Measurements from ENCODE around the gene NUDT1. TPM values are rescaled to one million over a fixed set of nuclear protein-coding genes. Genes with fewer than 3 reads are reported as not detected.

NUDT1 gene
- total RNA-seq, 4 donors from 2014 or later, result 12.9 to 37.6 (median 26.6) TPM

DNA sequence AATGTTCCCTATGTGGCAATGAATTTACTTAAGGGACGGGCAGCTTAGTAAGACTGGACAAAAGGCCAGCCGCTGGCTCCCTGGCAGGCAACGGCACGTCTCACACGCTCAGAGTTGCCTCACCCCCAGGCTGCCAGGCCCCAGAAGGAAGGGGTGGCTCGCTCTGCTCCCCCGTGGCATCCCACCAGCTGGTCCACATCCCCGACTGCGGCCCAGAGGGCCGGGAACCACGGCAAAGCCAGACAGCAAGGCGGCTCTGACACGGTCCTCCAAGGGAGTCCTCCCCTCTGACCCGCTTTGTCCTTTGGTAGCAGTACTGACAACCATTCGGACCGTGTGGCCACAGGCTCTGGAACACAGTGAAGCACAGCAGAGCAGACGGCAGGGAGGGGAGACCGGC, 34.1 kb downstream of the NUDT1 start:
- peaks cover 0 to 13% (median 0%) of the 10 kb centered on the region in 4 donors for H3K4me1 ChIP-seq
- no peak overlapping the region for H3K4me3 ChIP-seq
- no peaks in the 10 kb centered on the region for H3K9me3 ChIP-seq
- no peak for TF ChIP-seq POLR2A (IDR thresholded peaks at IDR 0.05)
- H3K27me3 ChIP-seq, result no peaks in the 10 kb centered on the region
- WGBS, 2 donors, result 81% methylated on average over 12 to 16 of the region's 18 CpGs
- no peak for DNase-seq (ENCODE audit: low spot score in 2 of 2)
- H3K36me3 ChIP-seq, result peaks cover 0 to 58% (median 25%) of the 10 kb centered on the region in 3 donors
- no peak overlapping the region for H3K27ac ChIP-seq

DNA sequence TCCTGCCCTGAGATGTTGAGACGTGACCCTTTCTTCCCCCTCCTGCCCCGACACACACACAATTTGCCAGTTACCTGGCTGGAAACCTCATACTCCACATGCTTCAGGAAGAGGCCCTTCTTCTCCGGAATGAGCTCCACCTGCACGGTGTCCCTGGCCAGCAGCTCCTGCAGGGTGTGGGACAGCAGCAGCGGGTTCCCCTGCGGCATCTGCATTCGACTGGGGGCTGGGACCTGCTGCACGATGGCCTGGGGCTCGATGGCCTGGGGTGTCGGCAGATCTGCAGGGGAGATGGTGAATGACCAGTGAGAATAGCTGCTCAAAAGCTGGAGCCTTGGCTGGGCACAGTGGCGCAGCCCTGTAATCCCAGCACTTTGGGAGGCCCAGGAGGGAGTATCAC, 36.0 kb downstream of the NUDT1 start:
- Histone ChIP-seq H3K27me3 (no peaks in the 10 kb centered on the region), H3K4me1 (peaks cover 0 to 25% (median 0%) of the 10 kb centered on the region in 4 donors), H3K9me3 (no peaks in the 10 kb centered on the region), H3K27ac (no peak overlapping the region), H3K36me3 (peaks cover 0 to 46% (median 18%) of the 10 kb centered on the region in 3 donors), H3K4me3 (no peak overlapping the region)
- 92 to 96% methylated on average over 9 to 11 of the region's 11 CpGs for WGBS, 2 donors
- no peak for DNase-seq (ENCODE audit: low spot score in 2 of 2)
- TF ChIP-seq EP300 (IDR thresholded peaks at IDR 0.05) (no peak), POLR2A (IDR thresholded peaks at IDR 0.05) (no peak)
- TF ChIP-seq, protein P1, sequence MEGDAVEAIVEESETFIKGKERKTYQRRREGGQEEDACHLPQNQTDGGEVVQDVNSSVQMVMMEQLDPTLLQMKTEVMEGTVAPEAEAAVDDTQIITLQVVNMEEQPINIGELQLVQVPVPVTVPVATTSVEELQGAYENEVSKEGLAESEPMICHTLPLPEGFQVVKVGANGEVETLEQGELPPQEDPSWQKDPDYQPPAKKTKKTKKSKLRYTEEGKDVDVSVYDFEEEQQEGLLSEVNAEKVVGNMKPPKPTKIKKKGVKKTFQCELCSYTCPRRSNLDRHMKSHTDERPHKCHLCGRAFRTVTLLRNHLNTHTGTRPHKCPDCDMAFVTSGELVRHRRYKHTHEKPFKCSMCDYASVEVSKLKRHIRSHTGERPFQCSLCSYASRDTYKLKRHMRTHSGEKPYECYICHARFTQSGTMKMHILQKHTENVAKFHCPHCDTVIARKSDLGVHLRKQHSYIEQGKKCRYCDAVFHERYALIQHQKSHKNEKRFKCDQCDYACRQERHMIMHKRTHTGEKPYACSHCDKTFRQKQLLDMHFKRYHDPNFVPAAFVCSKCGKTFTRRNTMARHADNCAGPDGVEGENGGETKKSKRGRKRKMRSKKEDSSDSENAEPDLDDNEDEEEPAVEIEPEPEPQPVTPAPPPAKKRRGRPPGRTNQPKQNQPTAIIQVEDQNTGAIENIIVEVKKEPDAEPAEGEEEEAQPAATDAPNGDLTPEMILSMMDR (IDR thresholded peaks at IDR 0.05), result no peak

DNA sequence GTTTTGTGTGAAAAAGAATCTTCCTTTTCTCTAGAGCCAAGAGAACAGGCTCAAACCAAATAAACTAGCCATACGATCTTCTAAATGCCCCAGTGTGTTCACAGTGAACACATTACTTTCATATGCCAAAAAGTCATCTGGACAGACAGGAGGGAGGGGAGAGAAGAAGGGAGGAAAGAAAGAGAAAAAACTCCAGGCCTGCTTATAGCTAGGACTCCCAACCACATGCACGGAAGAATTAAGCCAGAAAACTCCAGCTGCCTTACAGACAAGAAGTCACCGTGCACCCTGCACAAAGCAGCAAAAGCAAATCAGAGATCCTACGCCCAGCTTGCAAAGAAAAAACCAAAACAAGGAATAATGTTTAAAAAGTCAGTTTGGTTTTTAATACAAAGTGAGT, 37.9 kb downstream of the NUDT1 start:
- Histone ChIP-seq H3K4me1 (peaks cover 0 to 25% (median 0%) of the 10 kb centered on the region in 4 donors), H3K27ac (peak overlapping the region in 1 of 4 donors; percentile 14), H3K36me3 (peaks cover 0 to 28% (median 8%) of the 10 kb centered on the region in 3 donors), H3K27me3 (no peaks in the 10 kb centered on the region), H3K9me3 (no peaks in the 10 kb centered on the region), H3K4me3 (no peak overlapping the region)
- DNase-seq (ENCODE audit: low spot score in 2 of 2), result no peak
- 31 to 36% methylated on average over 4 of the region's 4 CpGs for WGBS, 2 donors
- TF ChIP-seq POLR2A (IDR thresholded peaks at IDR 0.05) (no peak), EP300 (IDR thresholded peaks at IDR 0.05) (no peak)
- TF ChIP-seq, protein P1 (IDR thresholded peaks at IDR 0.05), result no peak

DNA sequence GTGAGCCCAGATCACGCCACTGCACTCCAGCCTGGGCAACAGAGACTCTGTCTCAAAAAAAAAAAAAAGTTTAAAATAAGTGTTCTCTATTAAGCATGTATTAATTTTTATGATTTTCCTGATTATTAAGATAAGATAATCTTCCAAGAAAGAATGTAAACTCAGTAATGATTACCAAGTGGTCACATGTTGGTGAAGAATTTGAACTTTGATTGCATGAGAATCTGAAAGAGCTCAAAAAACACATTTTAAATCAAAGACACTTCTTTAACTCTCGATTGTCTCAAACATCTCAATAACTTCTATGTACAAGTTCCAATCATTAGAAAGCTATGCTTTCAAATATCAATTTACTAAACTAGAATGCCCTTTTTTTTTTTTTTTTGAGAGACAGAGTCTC, 38.4 kb downstream of the NUDT1 start:
- peaks cover 0 to 22% (median 6%) of the 10 kb centered on the region in 3 donors for H3K36me3 ChIP-seq
- no peaks in the 10 kb centered on the region for H3K27me3 ChIP-seq
- TF ChIP-seq POLR2A (IDR thresholded peaks at IDR 0.05), result no peak
- TF ChIP-seq, protein P1 (IDR thresholded peaks at IDR 0.05), result no peak
- WGBS, 2 donors, result 57 to 58% methylated on average over 2 of the region's 2 CpGs
- no peak overlapping the region for H3K27ac ChIP-seq
- DNase-seq (ENCODE audit: low spot score in 2 of 2), result no peak
- H3K4me1 ChIP-seq, result peaks cover 0 to 25% (median 0%) of the 10 kb centered on the region in 4 donors
- H3K4me3 ChIP-seq, result no peak overlapping the region
- no peaks in the 10 kb centered on the region for H3K9me3 ChIP-seq

DNA sequence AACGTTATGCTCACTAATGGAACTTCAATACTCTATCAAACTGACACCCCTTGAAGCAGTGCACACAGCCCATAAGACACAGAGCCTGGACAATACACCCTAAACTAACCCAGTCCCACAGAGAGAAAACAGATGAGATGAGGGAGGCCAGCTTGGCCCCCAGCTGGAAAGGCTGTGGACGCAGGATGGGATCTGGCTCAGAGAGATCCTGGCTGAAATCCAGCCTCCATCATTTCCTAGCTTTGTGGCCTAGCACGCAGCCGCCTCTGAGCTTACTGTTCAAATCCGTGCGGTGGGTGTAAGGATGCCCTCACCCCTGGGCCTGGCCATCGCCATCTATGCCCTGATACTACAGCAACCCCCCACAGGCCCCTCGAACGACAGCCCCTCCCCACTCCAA, 39.5 kb downstream of the NUDT1 start:
- peaks cover 0 to 15% (median 6%) of the 10 kb centered on the region in 3 donors for H3K36me3 ChIP-seq
- TF ChIP-seq POLR2A (IDR thresholded peaks at IDR 0.05) (no peak), EP300 (IDR thresholded peaks at IDR 0.05) (no peak)
- TF ChIP-seq, protein P1 (IDR thresholded peaks at IDR 0.05), result no peak
- H3K9me3 ChIP-seq, result no peaks in the 10 kb centered on the region
- DNase-seq (ENCODE audit: low spot score in 2 of 2), result peak in 1 of 2 donors; percentile 8
- no peak overlapping the region for H3K4me3 ChIP-seq
- 28 to 31% methylated on average over 9 of the region's 9 CpGs for WGBS, 2 donors
- peak overlapping the region in 2 of 4 donors; percentile 34 to 36 for H3K27ac ChIP-seq
- H3K27me3 ChIP-seq, result no peaks in the 10 kb centered on the region
- H3K4me1 ChIP-seq, result peaks cover 0 to 25% (median 0%) of the 10 kb centered on the region in 4 donors
